Measurements from ENCODE around the gene PPTC7.
A peak's percentile ranks its signal among the peaks of the same experiment; 100 is the strongest.
"Not testable (repeated sequence)": the region's sequence is repeated elsewhere in the genome, so short reads cannot be mapped to it uniquely, and the experiment has no call there.

Gene PPTC7

GRCh38 chr12:110532644-110533043 is 50.5 kb downstream of the PPTC7 start:
- DNase-seq, result no peak

GRCh38 chr12:110531741-110532333 is 51.3 kb downstream of the PPTC7 start:
- DNase-seq, result peak; percentile 74

GRCh38 chr12:110530511-110530910 is 52.6 kb downstream of the PPTC7 start:
- no peak for DNase-seq

- no peak for DNase-seq
Measured at GRCh38 chr12:110528277-110528839, 54.8 kb downstream of the PPTC7 start.

- DNase-seq, result not testable (repeated sequence)
Measured at GRCh38 chr12:110520876-110521712, 62.0 kb downstream of the PPTC7 start.

GRCh38 chr12:110518014-110518413 is 65.1 kb downstream of the PPTC7 start:
- not testable (repeated sequence) for DNase-seq

GRCh38 chr12:110516995-110517394 is 66.1 kb downstream of the PPTC7 start:
- no peak for DNase-seq

- no peak for DNase-seq
Measured at GRCh38 chr12:110514363-110514762, 68.8 kb downstream of the PPTC7 start.

GRCh38 chr12:110513842-110514241 is 69.3 kb downstream of the PPTC7 start:
- no peak for DNase-seq

GRCh38 chr12:110508071-110508586 is 75.0 kb downstream of the PPTC7 start:
- DNase-seq, result no peak

- DNase-seq, result no peak
Measured at GRCh38 chr12:110505332-110505731, 77.8 kb downstream of the PPTC7 start.

GRCh38 chr12:110503432-110503831 is 79.7 kb downstream of the PPTC7 start:
- no peak for DNase-seq

- peak; percentile 99 for DNase-seq
Measured at GRCh38 chr12:110501752-110502738, 81.1 kb downstream of the PPTC7 start, which contains the start of the genes RAD9B and VPS29. Gene RAD9B, plus strand, starts transcription at chr12:110502331. Its CDS starts 7 bp downstream, at chr12:110502338. Gene VPS29, minus strand, starts transcription at chr12:110502111. Its CDS starts 60 bp downstream, at chr12:110502051.

- DNase-seq, result peak; percentile 27
Measured at GRCh38 chr12:110501399-110501751, 81.7 kb downstream of the PPTC7 start.

- peak; percentile 39 for DNase-seq
Measured at GRCh38 chr12:110498984-110499706, 84.0 kb downstream of the PPTC7 start.

All from fibroblast of skin of abdomen (primary cell).